ENCODE measurements around the gene GGTA1. TPM values are rescaled to one million over a fixed set of nuclear protein-coding genes. Genes with fewer than 3 reads are reported as not detected.

The GGTA1 gene
- total and polyA plus RNA-seq, 2 experiments from 2014 or later: 0.16 TPM; not detected in 1

DNA sequence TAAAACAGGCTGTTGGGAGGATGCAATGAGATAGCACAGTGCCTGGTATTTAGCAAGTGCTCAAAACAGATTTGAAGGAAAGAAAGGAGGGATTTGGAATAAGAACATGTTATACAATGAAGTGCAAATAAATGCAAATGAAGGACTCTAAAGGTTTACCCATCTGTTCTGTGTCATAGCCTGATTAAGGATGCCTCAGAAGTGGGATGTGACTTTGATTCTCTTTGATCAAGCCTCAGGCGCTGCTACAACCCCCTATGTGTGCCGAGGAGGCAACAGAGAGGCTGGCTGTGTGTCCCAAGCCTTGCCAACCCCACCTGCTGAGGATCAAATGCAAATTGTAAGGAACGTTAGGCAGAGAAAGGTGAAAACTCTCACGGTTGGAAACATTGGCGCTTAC is 27.2 kb downstream of the GGTA1 start:
- H4K20me1 ChIP-seq (replicated peaks; ENCODE audit: insufficient read depth): no peaks in the 10 kb centered on the region
- H3K9me2 ChIP-seq (ENCODE audit: insufficient read depth): no peaks in the 10 kb centered on the region
- TF ChIP-seq STAT1 (IDR thresholded peaks at IDR 0.05; ENCODE audit: unreplicated experiment) (no peak), EZH2 (IDR thresholded peaks at IDR 0.05; ENCODE audit: low read depth, unreplicated experiment) (no peak), JUNB (IDR thresholded peaks at IDR 0.05; ENCODE audit: unreplicated experiment) (no peak), CREB1 (CRISPR knock-in tag; IDR thresholded peaks at IDR 0.05; ENCODE audit: low read depth) (no peak)
- TF ChIP-seq, protein P1, sequence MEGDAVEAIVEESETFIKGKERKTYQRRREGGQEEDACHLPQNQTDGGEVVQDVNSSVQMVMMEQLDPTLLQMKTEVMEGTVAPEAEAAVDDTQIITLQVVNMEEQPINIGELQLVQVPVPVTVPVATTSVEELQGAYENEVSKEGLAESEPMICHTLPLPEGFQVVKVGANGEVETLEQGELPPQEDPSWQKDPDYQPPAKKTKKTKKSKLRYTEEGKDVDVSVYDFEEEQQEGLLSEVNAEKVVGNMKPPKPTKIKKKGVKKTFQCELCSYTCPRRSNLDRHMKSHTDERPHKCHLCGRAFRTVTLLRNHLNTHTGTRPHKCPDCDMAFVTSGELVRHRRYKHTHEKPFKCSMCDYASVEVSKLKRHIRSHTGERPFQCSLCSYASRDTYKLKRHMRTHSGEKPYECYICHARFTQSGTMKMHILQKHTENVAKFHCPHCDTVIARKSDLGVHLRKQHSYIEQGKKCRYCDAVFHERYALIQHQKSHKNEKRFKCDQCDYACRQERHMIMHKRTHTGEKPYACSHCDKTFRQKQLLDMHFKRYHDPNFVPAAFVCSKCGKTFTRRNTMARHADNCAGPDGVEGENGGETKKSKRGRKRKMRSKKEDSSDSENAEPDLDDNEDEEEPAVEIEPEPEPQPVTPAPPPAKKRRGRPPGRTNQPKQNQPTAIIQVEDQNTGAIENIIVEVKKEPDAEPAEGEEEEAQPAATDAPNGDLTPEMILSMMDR (conservative IDR thresholded peaks at IDR 0.05; ENCODE audit: low read depth in 2 of 2): no peak
- TF ChIP-seq, protein P2, sequence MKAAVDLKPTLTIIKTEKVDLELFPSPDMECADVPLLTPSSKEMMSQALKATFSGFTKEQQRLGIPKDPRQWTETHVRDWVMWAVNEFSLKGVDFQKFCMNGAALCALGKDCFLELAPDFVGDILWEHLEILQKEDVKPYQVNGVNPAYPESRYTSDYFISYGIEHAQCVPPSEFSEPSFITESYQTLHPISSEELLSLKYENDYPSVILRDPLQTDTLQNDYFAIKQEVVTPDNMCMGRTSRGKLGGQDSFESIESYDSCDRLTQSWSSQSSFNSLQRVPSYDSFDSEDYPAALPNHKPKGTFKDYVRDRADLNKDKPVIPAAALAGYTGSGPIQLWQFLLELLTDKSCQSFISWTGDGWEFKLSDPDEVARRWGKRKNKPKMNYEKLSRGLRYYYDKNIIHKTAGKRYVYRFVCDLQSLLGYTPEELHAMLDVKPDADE (IDR thresholded peaks at IDR 0.05): no peak
- Mint-ChIP-seq H3K9me3 (no peaks in the 10 kb centered on the region), H3K4me3 (no peak overlapping the region), H3K4me1 (peaks cover 37% of the 10 kb centered on the region), H3K27ac (no peak overlapping the region), H3K36me3 (ENCODE audit: low read depth) (no peaks in the 10 kb centered on the region), H3K27me3 (ENCODE audit: insufficient read depth, low read depth, poor library complexity) (peaks cover 6% of the 10 kb centered on the region)
- H3K36me3 ChIP-seq (ENCODE audit: insufficient read depth): no peaks in the 10 kb centered on the region
- H3K4me1 ChIP-seq (ENCODE audit: insufficient read depth): peaks cover 29% of the 10 kb centered on the region
- DNase-seq (ENCODE audit: low spot score) (peak; percentile 25), ATAC-seq (peak; percentile 71)
- no peaks in the 10 kb centered on the region for H3F3A ChIP-seq (replicated peaks; ENCODE audit: low read depth)
- no peak overlapping the region for H3K27ac ChIP-seq (ENCODE audit: low read depth)
- no peaks in the 10 kb centered on the region for H3K79me2 ChIP-seq (replicated peaks; ENCODE audit: insufficient read depth)
- no peak overlapping the region for H3K4me3 ChIP-seq
- H3K4me2 ChIP-seq: no peak overlapping the region
- no peak overlapping the region for H2AFZ ChIP-seq
- no peaks in the 10 kb centered on the region for H3K27me3 ChIP-seq (ENCODE audit: insufficient read depth)

- Histone ChIP-seq H3K4me2 (no peak overlapping the region), H3K79me2 (replicated peaks; ENCODE audit: insufficient read depth) (no peaks in the 10 kb centered on the region), H3K36me3 (ENCODE audit: insufficient read depth) (no peaks in the 10 kb centered on the region), H4K20me1 (replicated peaks; ENCODE audit: insufficient read depth) (no peaks in the 10 kb centered on the region), H3K27ac (ENCODE audit: low read depth) (no peak overlapping the region), H3K27me3 (ENCODE audit: insufficient read depth) (no peaks in the 10 kb centered on the region), H3F3A (replicated peaks; ENCODE audit: low read depth) (no peaks in the 10 kb centered on the region), H3K9me2 (ENCODE audit: insufficient read depth) (no peaks in the 10 kb centered on the region), H3K4me1 (ENCODE audit: insufficient read depth) (peaks cover 10% of the 10 kb centered on the region), H3K4me3 (no peak overlapping the region), H2AFZ (no peak overlapping the region)
- Mint-ChIP-seq H3K27me3 (ENCODE audit: insufficient read depth, low read depth, poor library complexity) (peaks cover 5% of the 10 kb centered on the region), H3K27ac (no peak overlapping the region), H3K9me3 (no peaks in the 10 kb centered on the region), H3K4me1 (peaks cover 28% of the 10 kb centered on the region), H3K4me3 (no peak overlapping the region), H3K36me3 (ENCODE audit: low read depth) (no peaks in the 10 kb centered on the region)
- DNase-seq (ENCODE audit: low spot score): no peak
- no peak for TF ChIP-seq POLR2AphosphoS5 (IDR thresholded peaks at IDR 0.05; ENCODE audit: low read depth)
- TF ChIP-seq NANOG (IDR thresholded peaks at IDR 0.05; ENCODE audit: borderline replicate concordance): no peak
- TF ChIP-seq, protein P1 (conservative IDR thresholded peaks at IDR 0.05; ENCODE audit: low read depth in 2 of 2): no peak
- no peak for TF ChIP-seq EZH2phosphoT487 (IDR thresholded peaks at IDR 0.05; ENCODE audit: unreplicated experiment)
- ATAC-seq: no peak
These were observed 33.5 kb downstream of the GGTA1 start for GRCh38 chr9:121466142-121466541.

Data from GM23338 (cell line).